Occipital lobe (tissue), 2 donors: Measurements from ENCODE around the gene DEFB113. TPM values are rescaled to one million over a fixed set of nuclear protein-coding genes. Genes with fewer than 3 reads are reported as not detected.
"Not testable (repeated sequence)": the region's sequence is repeated elsewhere in the genome, so short reads cannot be mapped to it uniquely, and the experiment has no call there.

Source experiments
- DNase-seq: peaks from one replicate; lab custom pipeline; 2025; lab: John Stamatoyannopoulos, UW
- total RNA-seq: library from RNA; depleted of rRNA; stranded (reverse); fragments of >200 nt; gene quantifications from one replicate; pipeline ENCODE4 v1.2.3, GENCODE V29; 2014

DEFB113 gene, protein sequence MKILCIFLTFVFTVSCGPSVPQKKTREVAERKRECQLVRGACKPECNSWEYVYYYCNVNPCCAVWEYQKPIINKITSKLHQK
- total RNA-seq, result not detected

GRCh38 chr6:49969605-49970004, at the start of gene DEFB113:
Gene DEFB113, minus strand, starts transcription at chr6:49969625. Its CDS starts 0 bp downstream, at chr6:49969625.
- DNase-seq, result no peak

DNA sequence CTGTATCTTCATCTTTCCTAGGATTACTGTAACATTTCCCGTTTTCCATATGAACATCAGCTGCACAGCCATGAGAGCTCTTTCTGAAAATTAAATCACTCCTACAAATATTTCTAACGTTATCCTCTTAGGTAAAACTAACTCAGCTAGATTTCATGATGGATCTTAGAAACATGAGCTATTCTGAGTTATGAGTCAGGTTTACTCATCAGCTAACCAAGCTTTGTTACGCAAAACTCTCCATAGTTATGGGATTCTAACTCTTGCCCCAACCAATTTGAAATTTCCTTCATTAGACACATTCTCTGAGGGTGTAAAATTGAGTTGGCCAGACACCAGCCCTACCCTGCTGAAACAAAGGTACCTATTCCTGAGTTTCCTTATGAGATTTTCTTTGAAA, 38.4 kb upstream of the DEFB113 start:
- no peak for DNase-seq

GRCh38 chr6:50003139-50003538, 33.7 kb upstream of the DEFB113 start:
- DNase-seq, result no peak

GRCh38 chr6:49995278-49995677, 25.9 kb upstream of the DEFB113 start:
- no peak for DNase-seq

DNA sequence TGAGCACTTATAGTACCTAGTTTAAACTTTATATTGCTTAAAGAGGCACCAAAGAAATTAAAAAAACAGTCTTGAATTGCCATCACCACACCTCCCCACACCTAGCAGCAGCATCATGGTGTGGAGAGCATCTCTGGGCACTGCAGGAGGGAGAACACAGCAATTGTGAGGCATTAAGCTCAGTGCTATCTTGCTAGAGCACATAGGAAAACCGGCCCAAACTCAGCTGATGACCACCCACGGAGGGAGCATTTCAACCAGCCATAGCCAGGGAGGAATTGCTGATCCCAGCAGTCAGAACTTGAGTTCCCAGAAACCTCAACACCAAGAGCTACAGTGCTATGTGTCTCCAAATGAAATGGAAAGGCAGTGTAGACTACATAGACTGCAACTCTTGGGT, 19.5 kb upstream of the DEFB113 start:
- no peak for DNase-seq

DNA sequence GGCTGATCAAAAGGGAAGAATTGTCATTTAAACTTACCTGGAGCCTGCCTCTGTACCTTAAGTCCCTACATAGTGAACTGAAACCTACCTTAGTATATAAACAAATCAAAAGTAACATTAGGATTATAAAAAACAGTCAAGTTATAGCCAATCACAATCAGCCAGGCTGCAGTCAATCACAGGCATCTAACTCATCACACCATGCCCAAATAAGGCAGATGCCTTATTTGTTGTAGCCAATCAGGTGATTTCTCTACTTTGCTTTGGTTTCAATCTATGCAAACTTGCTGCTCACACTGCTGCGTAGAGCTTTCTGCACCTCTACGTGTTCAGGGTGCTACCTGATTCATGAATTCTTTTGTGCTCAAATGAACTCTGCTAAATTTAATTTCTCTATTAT, 18.3 kb upstream of the DEFB113 start:
- DNase-seq, result no peak

DNA sequence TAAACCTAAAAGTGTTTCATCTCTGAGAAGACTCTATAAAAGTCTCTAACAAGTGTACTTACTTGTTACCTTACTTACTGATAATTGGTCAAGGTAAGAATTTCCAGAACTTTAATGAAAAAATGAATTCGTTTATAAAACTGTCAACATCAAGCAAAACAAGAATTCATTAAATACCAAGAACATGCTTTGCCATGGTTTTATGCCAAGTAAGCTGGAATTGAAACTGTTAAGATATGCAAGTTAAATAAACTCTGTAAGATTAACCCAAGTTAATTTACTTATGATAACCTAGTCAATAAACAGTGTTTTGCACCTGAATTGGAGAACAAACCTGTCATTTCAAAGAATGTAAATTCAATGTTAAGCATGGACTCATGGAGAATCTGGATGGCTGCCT, 17.1 kb upstream of the DEFB113 start:
- no peak for DNase-seq

GRCh38 chr6:49982046-49982445, 12.6 kb upstream of the DEFB113 start:
- DNase-seq, result no peak

DNA sequence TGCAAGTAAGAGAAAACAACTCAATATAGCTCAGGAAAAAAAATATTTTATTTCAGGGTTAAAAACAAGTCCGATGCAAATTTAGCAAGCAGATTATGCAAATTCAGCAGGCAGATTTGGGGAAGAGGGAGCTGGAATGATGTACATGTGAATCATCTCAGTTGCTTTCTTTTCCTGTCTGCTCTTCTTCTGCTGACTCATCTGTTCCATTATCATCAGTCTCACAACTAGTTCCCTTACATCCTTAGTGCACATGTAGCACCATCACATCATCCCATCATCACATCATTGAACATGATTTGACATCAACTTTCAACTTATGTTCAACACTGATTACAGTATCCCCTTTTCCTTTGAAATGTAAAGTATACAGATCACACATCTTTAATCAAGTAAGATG, 11.5 kb upstream of the DEFB113 start:
- no peak for DNase-seq

DNA sequence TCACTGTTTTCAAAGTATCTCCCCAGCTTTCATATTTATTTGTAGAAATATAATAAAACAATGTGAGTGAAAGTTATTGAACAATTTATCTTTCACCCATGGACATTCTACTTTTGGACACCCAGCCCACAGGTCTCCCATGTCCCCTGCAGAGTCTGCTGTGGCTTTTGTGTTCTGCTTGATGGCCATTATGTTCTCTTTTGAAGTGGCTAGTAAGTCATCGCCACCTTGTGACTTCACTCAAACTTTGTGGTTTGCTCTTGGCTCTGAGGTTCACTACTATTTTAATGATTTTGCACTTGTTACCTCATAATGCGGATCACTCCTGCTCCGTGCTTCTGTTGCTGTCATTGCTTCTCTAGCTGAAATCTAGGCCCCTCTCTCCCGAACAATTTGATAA, 10.2 kb upstream of the DEFB113 start:
- no peak for DNase-seq

GRCh38 chr6:49978332-49979226, 9.2 kb upstream of the DEFB113 start:
- no peak for DNase-seq

DNA sequence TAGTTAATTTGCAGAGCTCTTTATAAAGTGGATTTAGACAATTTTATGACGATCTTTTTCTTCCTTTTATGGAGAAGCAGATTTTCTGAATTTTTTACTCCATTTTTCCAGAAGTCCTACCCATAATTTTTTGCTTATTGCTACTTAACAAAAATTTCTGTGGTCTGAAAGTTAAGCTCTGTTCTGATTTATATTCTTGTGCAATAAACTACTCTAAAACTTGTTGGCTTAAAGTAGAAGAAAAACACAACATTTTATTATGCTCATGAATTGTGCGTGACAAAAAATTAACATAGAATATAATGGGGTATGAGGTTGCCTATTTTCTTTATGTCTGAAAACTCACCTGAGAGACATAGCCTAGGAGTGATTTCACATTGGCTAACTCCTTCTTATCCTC, 2.6 kb downstream of the DEFB113 start:
- DNase-seq, result no peak

GRCh38 chr6:49966334-49966733, 3.1 kb downstream of the DEFB113 start:
- no peak for DNase-seq

DNA sequence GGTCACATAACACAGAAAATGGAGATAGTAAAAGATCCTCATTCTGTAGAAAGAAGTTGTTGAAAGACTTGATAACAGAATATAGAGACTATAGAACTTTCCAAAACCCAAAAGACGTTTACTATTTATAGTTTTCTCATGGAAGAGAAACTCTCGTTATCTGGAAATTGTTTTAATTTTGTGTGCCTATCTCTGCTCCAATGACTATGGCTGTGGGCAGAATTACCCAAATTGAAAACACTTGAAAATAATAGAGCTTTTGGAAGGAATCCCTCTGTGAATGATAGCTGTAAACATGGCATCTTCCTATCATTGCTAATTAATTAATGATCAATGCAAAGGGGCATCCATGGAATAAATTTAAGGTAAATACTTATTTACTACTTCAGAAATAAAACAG, 5.4 kb downstream of the DEFB113 start, which contains the start of gene DEFB114:
Gene DEFB114, minus strand, starts transcription at position 101 of the 400 bp plus-strand sequence. Its CDS starts 59 bp downstream, at position 42.
- no peak for DNase-seq

GRCh38 chr6:49958180-49958579, 11.2 kb downstream of the DEFB113 start:
- no peak for DNase-seq

GRCh38 chr6:49955847-49956246, 13.6 kb downstream of the DEFB113 start:
- no peak for DNase-seq

DNA sequence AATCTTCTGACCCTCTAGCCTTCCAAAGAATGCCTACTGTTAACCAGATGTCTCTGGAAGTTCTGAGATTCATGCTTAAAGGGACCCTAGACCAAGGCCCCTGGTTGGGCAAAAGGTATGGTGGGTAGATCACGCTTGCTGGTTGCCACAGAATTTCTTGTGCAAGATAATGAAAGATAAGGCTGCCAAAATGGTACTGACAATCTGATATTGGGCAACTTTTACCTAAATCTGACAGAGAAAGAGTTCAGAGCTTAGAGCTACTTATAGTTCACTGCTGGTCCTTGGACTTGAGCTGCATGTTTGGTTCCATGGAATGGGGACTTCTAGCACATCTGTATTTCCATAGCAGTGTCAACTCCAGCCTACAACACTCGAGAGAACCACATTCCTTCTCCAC, 17.5 kb downstream of the DEFB113 start:
- no peak for DNase-seq

- DNase-seq, result no peak
Measured at GRCh38 chr6:49950415-49950751, 19.0 kb downstream of the DEFB113 start.

- no peak for DNase-seq
Measured at GRCh38 chr6:49949062-49949461, 20.4 kb downstream of the DEFB113 start.

DNA sequence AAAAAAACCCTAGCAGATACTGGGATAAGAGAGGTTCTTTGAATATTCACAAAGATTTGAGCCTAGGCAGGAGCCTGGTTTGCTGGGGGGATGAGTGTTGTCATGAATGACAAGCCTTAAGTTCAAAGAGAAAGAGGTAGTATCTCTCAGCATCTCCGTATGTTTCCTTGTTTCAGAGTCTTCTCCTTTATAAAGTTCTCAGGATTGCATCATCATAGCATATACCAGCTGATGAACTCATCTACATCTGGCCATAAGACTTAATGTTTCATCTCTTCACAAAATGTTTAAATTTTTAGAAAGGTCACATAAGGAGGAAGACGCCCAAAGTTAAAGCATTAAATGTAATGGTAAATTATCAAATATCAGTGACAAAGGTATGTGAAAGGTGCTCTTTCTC, 22.6 kb downstream of the DEFB113 start:
- DNase-seq, result no peak

DNA sequence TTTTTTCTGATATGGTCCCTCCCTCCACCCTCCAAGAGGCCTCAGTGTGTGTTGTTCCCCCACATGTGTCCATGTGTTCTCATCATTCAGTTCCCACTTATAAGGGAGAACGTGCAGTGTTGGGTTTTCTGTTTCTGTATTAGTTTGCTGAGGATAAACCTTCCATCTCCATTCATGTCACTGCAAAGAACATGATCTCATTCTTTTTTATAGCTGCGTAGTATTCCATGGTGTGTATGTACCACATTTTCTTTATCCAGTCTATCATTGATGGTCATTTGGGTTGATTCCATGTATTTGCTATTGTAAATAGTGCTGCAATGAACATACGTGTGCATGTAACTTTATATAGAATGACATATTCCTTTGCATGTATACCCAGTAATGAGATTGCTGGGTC, 25.4 kb downstream of the DEFB113 start:
- DNase-seq, result not testable (repeated sequence)

- no peak for DNase-seq
Measured at GRCh38 chr6:49939993-49940498, 29.4 kb downstream of the DEFB113 start.

- DNase-seq, result no peak
Measured at GRCh38 chr6:49937811-49938210, 31.6 kb downstream of the DEFB113 start.
